A549 (cell line): Measurements from ENCODE around the gene CYP4F2. TPM values are rescaled to one million over a fixed set of nuclear protein-coding genes. Genes with fewer than 3 reads are reported as not detected.
"Not testable (repeated sequence)": the region's sequence is repeated elsewhere in the genome, so short reads cannot be mapped to it uniquely, and the experiment has no call there.

Source experiments
- ATAC-seq, 2 experiments: fragments of 200-7000 bp in 1 of 2; fragments of >200 bp in 1 of 2; cut with Nextera tagmentation in 1 of 2; cut with Tn5 transposase in 1 of 2; 3 replicates each; pipeline versions ENCODE4 v1.8.0 to v1.9.1; 2018 to 2020; ENCODE audit warnings: mild to moderate bottlenecking in 1 of 2, moderate library complexity in 1 of 2
- CTCF ChIA-PET: fragments of 300-600 bp; sonication (Branson Sonifier 250); formaldehyde crosslinking; extraction: SDS; loops from one replicate; lab custom pipeline; 2021; ENCODE audit warnings: antibody characterized with exemption, inconsistent platforms; lab: Yijun Ruan, JAX
- POLR2A ChIA-PET: fragments of 350-600 bp; formaldehyde crosslinking; extraction: SDS; loops from one replicate; lab custom pipeline; 2021; ENCODE audit warnings: antibody characterized with exemption, inconsistent platforms; lab: Yijun Ruan, JAX
- DNase-seq, 2 experiments: peaks; one replicate each; pipeline versions ENCODE4 v3.0.0 to v3.0.0-alpha.2; 2011 to 2016; ENCODE audit warnings: low read depth in 1 of 2, low spot score in 1 of 2
- FAIRE-seq: peaks from 2 replicates; lab custom pipeline; 2011; peaks lifted over from hg19 to GRCh38; lab: Jason Lieb, UNC
- H3K27ac ChIP-seq, 2 experiments: fragments of >200 bp; sonication (Bioruptor Twin); formaldehyde crosslinking; 3 replicates each; pipeline ENCODE4 v1.5.1; 2016 to 2017
- H3K4me1 ChIP-seq: fragments of >200 bp; sonication (Bioruptor Twin); formaldehyde crosslinking; 3 replicates; pipeline ENCODE4 v1.6.1; 2016
- H3K4me2 ChIP-seq: fragments of >200 bp; sonication (Bioruptor Twin); formaldehyde crosslinking; 3 replicates; pipeline ENCODE4 v1.6.1; 2016
- H3K4me3 ChIP-seq: fragments of >200 bp; sonication (Bioruptor Twin); formaldehyde crosslinking; 3 replicates; pipeline ENCODE4 v1.5.1; 2016
- H3K9me3 ChIP-seq: fragments of >200 bp; sonication (Bioruptor Twin); formaldehyde crosslinking; 3 replicates; pipeline ENCODE4 v1.6.1; 2016
- BCL3 ChIP-seq: fragments of >200 bp; sonication (Bioruptor Twin); formaldehyde crosslinking; IDR thresholded peaks from 3 replicates; pipeline ENCODE4 v1.6.1; 2016
- EHF ChIP-seq: fragments of 250-450 bp; sonication (Bioruptor Pico); IDR thresholded peaks from 2 replicates; pipeline ENCODE4 v1.5.0; 2020; ENCODE audit warnings: mild to moderate bottlenecking
- EP300 ChIP-seq, 2 experiments: fragments of >200 bp; sonication (Bioruptor Twin); formaldehyde crosslinking; IDR thresholded peaks; 2 replicates in 1 of 2; 3 replicates in 1 of 2; pipeline ENCODE4 v1.6.1; 2016 to 2017
- ESRRA ChIP-seq: fragments of 150-350 bp; IDR thresholded peaks from 2 replicates; pipeline ENCODE4 v1.6.1; 2014; ENCODE audit warnings: mild to moderate bottlenecking, low read length, borderline replicate concordance
- FOXS1 ChIP-seq: fragments of 250-450 bp; sonication (Bioruptor Pico); IDR thresholded peaks from 2 replicates; pipeline ENCODE4 v1.5.0; 2020; ENCODE audit warnings: mild to moderate bottlenecking, moderate library complexity
- GATA3 ChIP-seq: IDR thresholded peaks from 2 replicates; pipeline ENCODE4 v1.6.1; 2012; ENCODE audit warnings: borderline replicate concordance
- JUNB ChIP-seq: fragments of >200 bp; sonication (Bioruptor Twin); formaldehyde crosslinking; IDR thresholded peaks from 2 replicates; pipeline ENCODE4 v1.6.1; 2016
- NPAS2 ChIP-seq: fragments of 250-450 bp; sonication (Bioruptor Pico); IDR thresholded peaks from 2 replicates; pipeline ENCODE4 v1.8.0; 2022; ENCODE audit warnings: mild to moderate bottlenecking, moderate library complexity, borderline replicate concordance
- NR3C1 ChIP-seq: fragments of >200 bp; sonication (Bioruptor Twin); formaldehyde crosslinking; IDR thresholded peaks from 3 replicates; pipeline ENCODE4 v1.6.1; 2017
- PHF8 ChIP-seq: fragments of 200-600 bp; sonication (generic); IDR thresholded peaks from 2 replicates; pipeline ENCODE4 v1.6.1; 2016; ENCODE audit warnings: low read depth, mild to moderate bottlenecking, antibody characterized with exemption, moderate library complexity, borderline replicate concordance
- POLR2AphosphoS2 ChIP-seq: conservative IDR thresholded peaks from 2 replicates; pipeline ENCODE4 v1.6.1; 2012; ENCODE audit warnings: low read length, improper control_type of control experiment, inconsistent platforms
- RAD21 ChIP-seq, 2 experiments: fragments of >200 bp in 1 of 2; sonication (Bioruptor Twin) in 1 of 2; formaldehyde crosslinking in 1 of 2; IDR thresholded peaks in 1 of 2; conservative IDR thresholded peaks in 1 of 2; 2 replicates in 1 of 2; 3 replicates in 1 of 2; pipeline ENCODE4 v1.6.1; 2012 to 2018; ENCODE audit warnings: inconsistent platforms in 1 of 2
- RCOR1 ChIP-seq: fragments of 150-350 bp; IDR thresholded peaks from 2 replicates; pipeline ENCODE4 v1.6.1; 2014; ENCODE audit warnings: antibody characterized with exemption, low read length, low read depth
- RFX5 ChIP-seq: fragments of 450-650 bp; IDR thresholded peaks from 2 replicates; pipeline ENCODE4 v1.7.1; 2014; ENCODE audit warnings: antibody characterized with exemption, mild to moderate bottlenecking, moderate library complexity
- RNF2 ChIP-seq: fragments of 200-600 bp; sonication (generic); IDR thresholded peaks from 2 replicates; pipeline ENCODE4 v1.6.1; 2016; ENCODE audit warnings: low read depth, mild to moderate bottlenecking, antibody characterized with exemption, moderate library complexity, borderline replicate concordance
- SMC3 ChIP-seq: fragments of >200 bp; sonication (Bioruptor Twin); formaldehyde crosslinking; IDR thresholded peaks from 3 replicates; pipeline ENCODE4 v1.6.1; 2018; ENCODE audit warnings: inconsistent platforms
- TFCP2L1 ChIP-seq: fragments of 250-450 bp; sonication (Bioruptor Pico); IDR thresholded peaks from 2 replicates; pipeline ENCODE4 v1.5.0; 2021; ENCODE audit warnings: mild to moderate bottlenecking
- WGBS: methylation state at CpG from one replicate; pipeline ENCODE4 v1.1.6; 2017; ENCODE audit errors: missing lambda C conversion rate; 5-methylcytosine and 5-hydroxymethylcytosine counted together
- polyA plus RNA-seq, 4 experiments: library from polyadenylated mRNA; depleted of rRNA in 3 of 4; stranded (reverse); fragments of >200 nt; fragmentation: RNase III in 1 of 4; extraction: RNeasy Plus Mini Kit Qiagen cat#74134 plus additional on column Dnase treatment in 1 of 4; gene quantifications; 2 replicates in 3 of 4; 3 replicates in 1 of 4; pipeline ENCODE4 v1.2.3, GENCODE V29; 2011 to 2017
- TF ChIP-seq, protein P1 (sequence below): IDR thresholded peaks from 2 replicates; pipeline ENCODE4 v1.6.1; 2012

The CYP4F2 gene
- polyA plus RNA-seq, 2 of the 4 experiments (the other 2 are of a cell fraction) = 0.13 to 0.43 TPM

GRCh38 chr19:15885167-15885566, 12.7 kb downstream of the CYP4F2 start:
- H3K4me3 ChIP-seq = no peak overlapping the region
- 30% methylated on average over 3 of the region's 3 CpGs for WGBS
- no peaks in the 10 kb centered on the region for H3K9me3 ChIP-seq
- no peak for DNase-seq
- no peak overlapping the region for H3K4me2 ChIP-seq
- no peaks in the 10 kb centered on the region for H3K4me1 ChIP-seq
- ChIA-PET CTCF (no interaction called here), POLR2A (interaction anchor here (0.6 kb wide), 1 partner anchor 528 kb away, joined by 6 read pairs; no protein-coding TSS in a partner anchor)
- no peak for ATAC-seq
- TF ChIP-seq SMC3 (no peak), TFCP2L1 (CRISPR knock-in tag) (no peak), JUNB (no peak), RAD21 (conservative IDR thresholded peaks at IDR 0.05 in 1 of 2, IDR thresholded peaks at IDR 0.05 in 1 of 2) (no peak), RNF2 (no peak), RFX5 (no peak), FOXS1 (CRISPR knock-in tag) (no peak), GATA3 (no peak), EP300 (IDR thresholded peaks at IDR 0.05) (no peak)
- TF ChIP-seq, protein P1, sequence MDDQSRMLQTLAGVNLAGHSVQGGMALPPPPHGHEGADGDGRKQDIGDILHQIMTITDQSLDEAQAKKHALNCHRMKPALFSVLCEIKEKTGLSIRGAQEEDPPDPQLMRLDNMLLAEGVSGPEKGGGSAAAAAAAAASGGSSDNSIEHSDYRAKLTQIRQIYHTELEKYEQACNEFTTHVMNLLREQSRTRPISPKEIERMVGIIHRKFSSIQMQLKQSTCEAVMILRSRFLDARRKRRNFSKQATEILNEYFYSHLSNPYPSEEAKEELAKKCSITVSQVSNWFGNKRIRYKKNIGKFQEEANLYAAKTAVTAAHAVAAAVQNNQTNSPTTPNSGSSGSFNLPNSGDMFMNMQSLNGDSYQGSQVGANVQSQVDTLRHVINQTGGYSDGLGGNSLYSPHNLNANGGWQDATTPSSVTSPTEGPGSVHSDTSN = no peak
- no peak overlapping the region for H3K27ac ChIP-seq
- no peak for FAIRE-seq

- ATAC-seq, POLR2A ChIA-PET, H3K4me1 ChIP-seq, H3K4me3 ChIP-seq, H3K27ac ChIP-seq, FAIRE-seq, H3K4me2 ChIP-seq, CTCF ChIA-PET, H3K9me3 ChIP-seq, DNase-seq: not testable (repeated sequence)
- WGBS = 46% methylated on average over 3 of the region's 3 CpGs
Measured at GRCh38 chr19:15883329-15883728, 14.5 kb downstream of the CYP4F2 start.

DNA sequence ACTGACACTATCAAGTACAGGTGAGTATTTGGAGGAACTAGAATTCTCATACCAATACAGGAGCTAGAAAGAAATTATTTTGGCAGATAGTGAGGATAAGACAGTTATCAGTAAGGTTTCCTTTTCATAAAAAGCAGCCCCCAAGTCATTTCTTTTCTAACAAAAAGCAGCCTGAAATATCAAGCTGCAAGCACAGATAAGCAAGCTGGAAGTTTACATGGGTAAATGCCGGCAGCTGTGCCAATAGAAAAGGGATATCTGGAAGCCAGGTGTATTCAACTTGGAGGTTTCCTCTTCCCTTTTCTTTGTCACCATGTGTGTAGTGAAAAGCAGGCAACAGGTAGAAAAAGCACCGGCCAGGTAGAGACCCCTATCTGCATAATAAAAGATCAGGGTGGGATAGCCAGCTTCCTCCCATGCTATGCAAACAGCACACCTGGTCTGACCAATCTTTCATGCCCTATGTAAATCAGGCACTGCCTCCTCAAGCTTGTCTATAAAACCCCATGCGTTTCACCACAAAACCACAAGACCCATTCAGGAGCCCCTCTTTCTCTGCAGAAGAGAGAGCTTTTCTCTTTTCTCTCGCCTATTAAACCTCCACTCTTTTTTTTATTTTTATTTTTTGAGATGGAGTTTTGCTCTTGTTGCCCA, 22.9 kb downstream of the CYP4F2 start:
- whole genome bisulfite sequencing = 23% methylated on average over 4 of the region's 4 CpGs
- H3K4me3 ChIP-seq = no peak overlapping the region
- no peak overlapping the region for H3K27ac ChIP-seq
- ATAC-seq (no peak), DNase-seq (no peak), FAIRE-seq (no peak)
- CTCF ChIA-PET = no interaction called here
- no peak overlapping the region for H3K4me2 ChIP-seq
- no peaks in the 10 kb centered on the region for H3K9me3 ChIP-seq
- POLR2A ChIA-PET = no interaction called here
- no peaks in the 10 kb centered on the region for H3K4me1 ChIP-seq
- TF ChIP-seq NR3C1 (no peak), PHF8 (no peak), ESRRA (no peak), NPAS2 (CRISPR knock-in tag) (no peak), POLR2AphosphoS2 (no peak), JUNB (no peak), BCL3 (no peak), EHF (CRISPR knock-in tag) (no peak), RCOR1 (no peak)

- H3K4me1 ChIP-seq, FAIRE-seq, DNase-seq, CTCF ChIA-PET, H3K4me2 ChIP-seq, ATAC-seq, POLR2A ChIA-PET, H3K4me3 ChIP-seq, H3K9me3 ChIP-seq, H3K27ac ChIP-seq: not testable (repeated sequence)
- WGBS = 9% methylated on average over 6 of the region's 6 CpGs
Measured at GRCh38 chr19:15873771-15874170, 24.1 kb downstream of the CYP4F2 start.
